ENCODE results near the gene ATP8B3.
A peak's percentile ranks its signal among the peaks of the same experiment; 100 is the strongest.

ATP8B3 gene

DNA sequence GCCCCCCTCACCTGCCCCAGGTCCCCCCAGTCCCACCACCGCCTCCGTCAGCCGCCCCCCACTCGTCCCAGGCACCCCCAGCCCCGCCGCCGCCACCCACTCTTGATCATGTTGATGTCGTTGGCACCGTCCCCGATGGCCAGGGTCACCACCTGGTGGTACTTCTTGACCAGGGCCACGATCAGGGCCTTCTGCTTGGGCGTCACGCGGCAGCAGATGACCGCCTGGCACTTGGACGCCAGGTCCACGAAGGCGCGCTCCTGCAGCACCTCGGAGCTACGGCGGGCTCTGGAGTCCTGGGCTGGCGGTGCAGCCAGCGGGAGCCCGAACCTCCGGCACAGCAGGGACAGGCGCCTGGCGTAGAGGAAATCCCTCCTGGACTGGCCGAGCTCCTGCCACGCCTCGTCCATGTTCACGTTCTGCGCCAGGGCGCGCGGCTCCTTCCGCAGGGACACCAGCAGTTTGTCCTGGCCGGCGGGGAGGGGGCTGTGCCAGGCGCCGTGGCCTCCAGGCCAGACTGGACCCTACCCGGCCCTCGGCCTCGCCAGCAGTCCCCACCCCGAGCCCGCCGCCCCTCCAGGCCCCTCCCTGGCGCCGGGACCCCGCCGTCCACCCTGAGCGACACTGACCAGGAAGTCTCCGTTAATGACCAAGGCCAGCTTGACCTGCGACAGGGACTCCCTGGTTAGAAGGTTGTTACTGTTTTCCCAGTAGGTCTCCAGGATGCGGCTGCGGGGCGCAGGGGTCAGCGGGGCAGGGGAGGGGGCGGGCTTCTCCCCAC is 22.6 kb downstream of the ATP8B3 start:
- DNase-seq: no peak

DNA sequence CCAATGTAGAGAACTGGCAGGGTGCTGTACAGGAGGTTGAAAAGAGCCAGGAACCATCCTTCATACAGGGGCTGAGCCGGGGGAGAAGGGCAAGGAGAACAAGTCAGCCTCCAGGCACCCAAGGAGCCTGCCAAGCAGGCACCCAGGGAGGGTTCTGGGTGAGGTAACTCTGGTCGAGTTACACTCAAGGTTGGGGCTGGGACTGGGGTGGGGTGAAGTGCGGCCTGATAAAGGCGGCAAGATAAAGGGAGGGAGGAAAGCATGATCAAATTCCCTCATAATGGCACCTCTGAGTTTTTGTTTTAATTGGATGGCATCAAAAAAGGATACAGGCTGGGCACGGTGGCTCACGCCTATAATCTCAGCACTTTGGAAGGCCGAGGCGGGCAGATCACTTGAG is 25.0 kb downstream of the ATP8B3 start:
- DNase-seq: no peak

DNA sequence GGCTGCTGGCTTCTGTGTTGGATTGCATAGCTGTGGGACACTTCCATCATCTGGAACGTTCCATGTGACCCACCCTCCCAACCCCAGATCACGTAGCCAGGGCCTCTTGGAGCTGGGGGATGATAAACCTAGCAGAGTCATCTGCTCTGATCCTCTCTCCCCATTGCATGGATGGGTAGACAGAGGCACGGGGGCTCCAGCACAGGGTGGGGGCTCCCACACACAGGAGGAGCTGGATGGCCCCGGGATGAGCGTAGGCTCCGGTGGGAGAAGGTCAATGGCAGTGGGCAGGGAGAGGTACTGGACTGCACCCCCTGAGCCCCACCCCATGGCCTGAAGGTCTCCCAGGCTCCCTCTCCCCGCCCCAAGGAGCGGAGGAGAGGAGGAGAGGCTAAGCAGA is 25.4 kb downstream of the ATP8B3 start:
- DNase-seq: no peak

DNA sequence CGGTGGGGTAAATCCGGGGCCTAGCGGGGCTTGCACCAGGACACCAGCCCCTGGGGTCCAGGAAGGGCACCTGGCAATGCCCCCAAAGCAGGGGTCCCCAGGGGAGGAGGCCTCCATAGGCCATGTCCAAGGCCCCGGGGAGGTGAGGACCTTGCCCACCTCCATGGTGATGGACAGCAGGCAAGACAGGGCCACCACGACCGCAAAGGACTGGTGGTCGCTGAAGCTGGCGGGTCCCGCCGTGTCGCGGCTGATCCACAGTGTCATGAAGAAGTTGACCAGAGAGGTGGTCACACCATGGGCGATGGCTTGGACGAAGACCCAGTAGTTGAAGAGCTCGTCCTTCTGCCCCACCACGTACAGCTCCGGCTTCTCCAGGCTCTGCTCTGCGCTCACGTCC is 26.8 kb downstream of the ATP8B3 start:
- DNase-seq: no peak

DNA sequence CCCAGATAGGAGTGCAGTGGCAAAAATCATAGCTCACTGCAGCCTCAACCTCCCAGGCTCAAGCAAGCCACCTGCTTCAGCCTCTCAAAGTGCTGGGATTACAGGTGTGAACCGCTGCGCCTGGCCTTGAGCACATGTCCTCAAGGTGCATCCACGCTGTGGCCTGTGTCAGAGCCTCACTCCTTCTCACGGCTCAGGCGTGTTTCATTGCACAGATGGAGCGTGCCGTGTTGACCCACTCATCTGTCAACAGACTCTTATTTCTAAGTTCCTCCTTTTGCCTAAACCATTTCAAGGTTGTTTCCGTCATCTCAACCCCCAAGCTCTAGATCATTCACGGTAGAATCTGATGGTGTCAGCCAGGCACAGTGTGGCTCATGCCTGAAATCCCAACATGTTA is 28.2 kb downstream of the ATP8B3 start:
- no peak for DNase-seq

DNA sequence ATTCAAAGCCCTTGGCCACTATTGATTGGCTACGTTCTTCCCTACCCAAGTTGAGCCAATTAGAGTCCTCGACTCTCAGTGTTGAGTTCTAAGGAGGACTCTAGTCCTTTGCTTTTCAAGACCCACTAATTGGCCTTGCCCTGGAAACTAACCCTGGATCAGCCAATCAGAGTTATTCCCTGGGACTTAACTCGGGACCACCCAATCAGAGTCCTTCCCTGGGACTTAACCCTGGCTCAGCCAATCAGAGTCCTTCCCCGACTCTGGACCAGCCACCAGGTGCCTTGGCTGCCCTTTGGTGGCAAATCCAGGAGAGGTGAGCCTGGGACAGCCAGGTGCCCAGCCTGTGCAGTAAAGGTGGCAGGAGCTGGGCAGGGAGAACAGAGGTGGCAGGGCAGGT is 28.7 kb downstream of the ATP8B3 start:
- no peak for DNase-seq

DNA sequence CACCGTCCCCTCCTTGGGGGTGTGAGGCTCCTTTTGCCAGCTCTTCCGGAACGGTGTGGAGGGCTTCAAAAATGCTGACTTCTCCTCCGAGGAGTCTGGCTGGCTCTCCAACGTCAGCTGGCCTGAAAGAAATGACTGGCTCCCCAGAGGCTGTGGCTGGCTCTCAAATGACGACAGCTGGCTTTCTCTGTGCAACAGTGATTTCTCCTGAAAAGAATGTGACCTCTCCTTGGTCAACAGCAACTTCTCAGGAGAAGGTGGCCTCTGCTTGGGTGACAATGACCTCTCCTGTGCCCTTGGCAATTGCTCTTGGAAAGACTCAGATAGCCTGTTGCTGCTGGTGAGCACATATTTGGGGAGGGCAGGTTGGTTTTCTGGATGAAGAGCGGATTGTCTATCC is 29.6 kb downstream of the ATP8B3 start:
- no peak for DNase-seq

DNA sequence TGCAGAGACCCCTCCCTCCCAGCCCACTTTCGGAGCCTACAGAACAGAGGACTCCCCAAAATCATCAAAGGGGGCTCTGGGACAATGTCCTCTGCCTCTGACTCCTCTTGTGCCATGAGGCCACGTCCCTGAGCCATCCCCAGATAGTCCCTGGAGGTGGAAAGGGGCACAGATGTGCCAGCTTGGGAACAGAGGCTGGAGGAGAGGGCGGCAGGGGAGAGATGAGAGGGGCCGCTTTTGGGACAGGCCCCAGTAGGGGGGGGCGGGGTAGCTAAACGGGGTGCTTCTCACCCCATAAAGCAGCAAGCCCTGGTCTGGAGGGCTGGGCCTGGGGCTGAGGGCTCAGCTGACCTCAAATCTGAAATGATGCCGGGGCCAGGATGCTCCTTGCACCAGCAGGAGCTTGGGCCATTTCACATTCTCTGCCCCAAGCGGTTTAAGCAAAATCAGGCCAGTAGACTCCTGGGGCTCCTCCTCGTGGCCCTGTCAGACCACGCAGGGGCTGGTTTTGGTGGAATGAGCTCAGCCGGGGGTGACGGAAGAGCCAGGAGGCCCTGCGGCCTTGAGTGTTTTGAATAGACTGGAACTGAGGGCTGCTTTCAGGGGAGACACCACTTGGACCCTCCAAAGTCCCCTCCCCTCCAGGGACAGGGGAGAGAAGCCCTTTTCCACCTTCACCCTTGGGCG is 31.7 kb downstream of the ATP8B3 start:
- no peak for DNase-seq

DNA sequence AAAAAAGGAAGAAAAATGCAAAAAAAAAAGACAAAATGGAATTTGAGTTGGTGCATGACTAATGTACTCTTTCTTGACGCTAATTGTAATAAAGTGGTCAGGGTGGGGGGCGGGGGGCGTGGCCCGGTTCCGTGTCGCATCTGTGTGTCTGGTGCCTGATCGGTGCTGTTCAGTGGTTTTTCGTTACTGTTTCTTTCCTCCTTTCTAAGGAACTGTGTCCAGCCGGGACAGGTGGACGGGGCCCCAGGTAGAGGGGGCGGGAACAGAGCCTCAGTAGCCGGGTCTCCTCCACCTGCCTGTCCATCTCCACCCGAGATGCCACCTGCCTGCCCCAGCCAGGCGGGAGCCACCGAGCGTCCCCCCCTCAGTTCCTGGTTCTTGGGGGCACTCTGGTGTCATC is 32.5 kb downstream of the ATP8B3 start:
- no peak for DNase-seq

DNA sequence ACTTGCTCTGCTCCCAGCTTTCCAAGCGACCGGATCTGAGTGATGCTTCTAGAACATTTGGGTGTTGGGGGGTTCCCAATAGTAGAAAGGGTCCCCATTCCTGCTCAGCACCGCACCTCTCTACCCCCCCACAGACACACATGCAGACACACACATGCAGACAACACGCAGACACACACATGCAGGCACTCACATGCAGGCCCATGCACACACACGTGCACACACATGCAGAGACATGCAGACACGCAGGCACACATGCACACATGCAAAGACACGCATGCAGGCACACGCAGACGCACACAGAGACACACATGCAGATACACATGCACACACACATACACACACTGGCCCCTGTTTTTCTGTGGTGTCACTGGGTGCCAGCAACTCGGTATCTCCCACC is 34.9 kb downstream of the ATP8B3 start:
- no peak for DNase-seq

DNA sequence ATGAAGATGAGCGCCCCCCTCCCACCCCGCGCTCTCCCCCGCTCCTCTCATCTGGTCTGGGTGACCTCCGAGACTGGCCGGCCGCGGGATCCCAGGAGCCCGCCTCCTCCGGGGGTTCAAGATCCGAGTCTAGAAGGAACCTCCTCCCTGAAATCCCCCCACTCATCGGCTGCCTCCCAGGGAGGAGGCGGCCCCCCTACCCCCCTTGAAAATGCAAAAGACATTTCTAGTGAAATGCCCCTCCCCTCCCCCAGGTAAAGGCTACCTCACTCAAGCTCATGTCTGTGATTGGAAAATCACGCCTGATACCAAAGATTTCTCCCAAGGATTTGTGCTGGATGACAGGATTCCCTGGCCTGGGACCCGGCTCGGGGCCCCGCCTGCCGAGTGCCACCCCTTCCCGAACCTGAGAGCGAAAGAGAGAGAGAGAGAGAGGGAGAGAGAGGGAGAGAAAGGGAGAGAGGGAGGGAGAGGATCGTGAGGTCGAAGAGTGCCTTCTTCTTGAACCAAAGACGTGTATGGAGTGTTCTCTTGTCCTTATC is 35.4 kb downstream of the ATP8B3 start:
- no peak for DNase-seq

DNA sequence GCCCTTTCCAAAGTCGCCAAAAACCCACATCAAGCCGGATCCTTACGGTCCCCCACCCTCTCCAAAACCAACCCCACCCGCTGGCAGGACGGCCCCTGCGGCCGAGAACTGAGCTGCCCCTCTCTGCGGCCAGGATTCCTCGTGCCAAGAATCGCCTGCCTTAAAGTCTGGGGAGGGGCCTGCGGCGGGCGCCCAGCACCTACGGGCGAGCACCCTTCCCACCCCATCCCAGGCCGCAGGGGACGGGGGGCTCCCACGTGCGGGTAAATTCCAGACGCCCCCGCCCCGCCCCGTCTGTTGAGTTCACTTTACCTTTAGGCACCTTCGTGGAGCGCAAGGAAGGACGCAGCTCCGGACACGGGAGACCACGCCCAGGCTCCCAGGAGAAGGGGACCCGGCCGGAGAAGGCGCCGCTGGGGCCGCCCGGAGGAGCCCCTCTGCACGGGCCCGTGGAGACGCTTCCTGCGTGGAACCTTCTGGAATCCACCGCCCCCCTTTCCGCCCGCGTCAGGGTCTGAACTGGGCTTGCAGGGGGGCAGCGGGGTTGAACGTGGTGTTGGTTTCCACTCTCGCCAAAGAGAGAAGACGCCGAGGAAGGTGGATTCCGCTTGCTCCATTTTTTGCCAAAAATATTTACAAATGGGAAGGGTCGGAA is 36.0 kb downstream of the ATP8B3 start:
- DNase-seq: no peak

DNA sequence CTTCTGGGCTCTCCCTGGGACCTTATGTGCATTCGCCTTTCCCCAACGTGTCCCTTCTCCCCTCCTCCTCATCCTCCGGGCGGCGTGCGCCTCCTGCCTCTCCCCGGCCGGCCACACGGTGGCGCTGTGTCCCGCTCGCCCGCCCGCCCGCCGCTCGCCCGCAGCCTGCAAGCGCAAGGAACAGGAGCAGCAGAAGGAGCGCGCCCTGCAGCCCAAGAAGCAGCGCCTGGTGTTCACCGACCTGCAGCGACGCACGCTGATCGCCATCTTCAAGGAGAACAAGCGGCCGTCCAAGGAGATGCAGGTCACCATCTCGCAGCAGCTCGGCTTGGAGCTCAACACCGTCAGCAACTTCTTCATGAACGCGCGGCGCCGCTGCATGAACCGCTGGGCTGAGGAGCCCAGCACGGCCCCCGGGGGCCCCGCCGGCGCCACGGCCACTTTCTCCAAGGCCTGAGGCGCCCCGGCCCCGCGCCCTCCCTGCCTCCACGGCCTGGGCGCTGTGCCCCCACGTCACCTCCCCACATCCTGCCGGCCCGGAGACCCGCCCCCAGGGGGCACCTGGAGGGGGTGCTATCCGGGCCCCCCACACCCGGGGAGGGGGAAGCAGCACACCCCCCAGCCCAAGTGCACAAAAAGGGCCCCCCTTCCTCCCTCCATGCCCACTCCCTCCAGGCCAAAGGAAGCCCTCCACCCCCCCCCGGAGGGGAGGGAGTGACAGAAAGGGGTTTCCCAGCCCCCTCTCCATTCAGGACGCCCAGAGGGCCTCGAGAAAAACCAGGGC is 36.9 kb downstream of the ATP8B3 start:
- no peak for DNase-seq

DNA sequence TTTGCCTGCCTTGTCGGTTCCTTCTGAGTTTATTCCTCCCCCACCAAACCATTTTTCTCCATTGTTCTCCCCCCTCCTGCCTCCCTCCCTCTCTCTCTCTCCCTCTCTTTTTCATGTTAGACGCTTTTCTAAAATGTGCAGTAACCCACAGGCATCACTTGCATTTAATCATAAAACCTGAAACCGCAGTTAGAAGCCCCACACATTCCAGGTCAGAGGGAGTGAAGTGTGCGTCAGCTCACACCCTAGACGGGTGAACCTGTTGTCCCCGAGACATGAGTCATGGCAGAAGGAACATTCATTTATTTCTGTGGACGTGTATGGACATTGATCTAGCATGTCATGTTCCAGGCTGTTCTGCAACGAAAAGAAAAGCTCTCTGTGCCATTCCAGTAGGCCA is 38.9 kb downstream of the ATP8B3 start:
- DNase-seq: no peak

DNA sequence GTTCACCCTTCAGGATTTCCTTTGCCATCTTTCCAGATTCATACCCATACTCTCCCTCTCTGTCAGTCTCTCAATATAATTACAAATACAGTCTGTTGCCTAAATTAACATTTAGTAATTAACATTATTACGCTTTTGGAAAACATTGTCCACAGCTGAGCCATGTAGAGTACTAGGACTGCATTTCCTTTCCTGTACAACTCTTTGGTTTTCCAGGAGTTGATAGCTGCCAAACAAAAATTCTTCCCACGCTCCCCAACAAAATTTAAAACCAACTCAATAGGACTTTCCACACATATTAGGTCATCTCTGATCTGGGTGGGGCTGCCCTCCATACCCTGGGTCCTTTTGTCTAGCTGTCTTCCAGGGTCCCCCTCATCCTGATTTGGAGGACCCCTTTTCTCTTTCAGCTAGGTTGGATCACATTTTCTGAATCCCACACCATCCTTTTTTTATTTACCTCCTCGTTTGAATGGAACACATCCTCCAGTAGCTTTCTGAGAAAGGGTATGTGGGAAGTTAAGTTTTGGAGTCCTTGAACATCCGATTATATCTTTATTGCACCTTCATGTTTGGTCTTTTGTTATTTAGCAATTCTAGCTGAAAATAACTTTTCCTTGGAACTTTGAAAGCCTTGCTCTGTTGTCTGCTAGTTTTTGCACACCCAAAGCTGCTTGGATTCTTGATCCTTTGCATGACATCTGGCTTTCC is 41.1 kb downstream of the ATP8B3 start:
- DNase-seq: no peak

DNA sequence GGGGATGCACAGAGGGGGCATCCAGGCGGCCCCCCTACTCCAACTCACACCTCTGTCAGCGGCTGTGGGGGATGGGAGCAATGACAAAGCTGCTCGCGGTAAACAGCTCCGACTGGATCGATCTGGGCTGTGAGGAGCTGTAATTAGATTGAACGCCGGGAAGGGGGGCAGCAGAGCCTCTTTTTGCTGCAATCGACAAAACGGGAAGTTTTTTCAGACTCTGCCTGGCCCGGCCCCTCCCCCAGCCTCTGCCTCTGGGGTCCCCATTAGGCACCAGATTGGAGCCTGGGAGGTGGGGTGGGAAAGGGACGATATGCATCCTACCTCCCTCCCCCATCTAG is 42.5 kb downstream of the ATP8B3 start:
- no peak for DNase-seq

DNA sequence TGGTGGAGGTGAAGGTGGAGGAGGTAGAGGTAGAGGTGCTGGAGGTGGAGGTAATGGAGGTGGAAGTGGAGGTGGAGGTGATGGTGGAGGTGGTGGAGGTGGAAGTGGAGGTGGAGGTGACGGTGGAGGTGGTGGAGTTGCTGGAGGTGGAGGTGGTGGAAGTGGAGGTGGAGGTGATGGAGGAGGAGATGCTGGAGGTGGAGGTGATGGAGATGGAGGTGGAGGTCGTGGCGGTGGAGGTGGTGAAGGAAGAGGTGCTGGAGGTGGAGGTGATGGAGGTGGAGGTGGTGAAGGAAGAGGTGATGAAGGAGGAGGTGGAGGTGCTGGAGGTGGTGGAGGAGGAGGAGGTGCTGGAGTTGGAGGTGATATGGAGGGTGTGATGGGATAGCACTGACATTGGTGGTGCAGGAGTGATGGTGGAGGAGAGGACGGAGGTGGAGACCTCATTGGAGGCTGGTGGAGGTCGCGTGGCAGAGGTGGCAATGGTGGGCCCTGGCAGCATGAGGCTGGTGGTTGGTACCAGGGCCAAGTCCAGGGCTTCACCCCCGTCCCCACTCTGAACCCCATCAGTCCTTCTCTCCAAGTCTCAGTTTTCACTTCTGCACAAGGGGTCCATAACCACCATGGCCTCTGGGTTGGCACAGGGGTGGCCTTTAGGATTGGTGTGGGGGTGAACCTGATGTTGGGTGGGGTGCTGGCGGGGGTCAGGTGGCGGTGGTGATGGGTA is 43.0 kb downstream of the ATP8B3 start:
- no peak for DNase-seq

DNA sequence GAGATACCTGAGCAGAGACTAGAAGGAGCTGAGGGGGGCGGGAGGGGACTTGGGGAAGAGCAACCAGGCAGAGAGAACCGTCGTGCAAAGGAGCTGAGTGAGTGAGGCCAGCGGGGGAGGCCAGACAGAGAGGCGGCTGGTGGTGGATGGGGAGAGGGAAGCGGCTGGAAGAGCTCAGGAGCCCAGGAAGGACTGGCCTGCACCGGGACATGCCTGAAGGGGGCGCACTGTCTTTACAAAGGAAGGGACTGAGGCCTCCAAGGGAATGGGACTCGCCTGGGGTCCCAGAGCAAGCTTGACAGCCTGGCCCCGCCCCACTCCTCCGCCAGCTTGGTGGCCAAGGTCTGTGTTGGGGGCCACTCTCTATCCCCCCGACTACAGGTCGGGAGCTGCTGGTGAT is 43.8 kb downstream of the ATP8B3 start:
- DNase-seq: no peak

DNA sequence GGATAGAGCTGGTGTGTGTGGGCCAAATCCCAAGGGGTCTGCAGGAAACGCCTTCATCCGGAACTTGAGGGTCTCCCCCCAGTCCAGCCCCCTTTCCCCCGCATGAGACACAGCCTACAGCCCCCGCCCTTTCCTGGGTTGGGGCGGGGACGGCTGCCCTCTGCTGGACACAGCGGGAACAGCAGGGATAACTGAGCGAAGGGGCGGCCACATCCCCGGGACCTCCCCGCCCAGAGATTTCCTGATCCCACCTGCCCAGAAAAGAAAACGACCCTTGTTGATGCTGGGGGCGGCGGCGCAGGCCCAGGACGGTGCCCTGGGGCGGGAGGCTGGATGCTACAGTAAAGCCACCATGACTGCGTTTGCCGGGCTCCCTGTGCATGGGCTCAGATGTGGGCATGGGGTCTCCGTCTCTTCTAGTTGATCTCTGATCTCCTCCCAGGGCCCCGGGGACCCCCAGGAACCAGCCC is 44.6 kb downstream of the ATP8B3 start:
- DNase-seq: peak; percentile 60

DNA sequence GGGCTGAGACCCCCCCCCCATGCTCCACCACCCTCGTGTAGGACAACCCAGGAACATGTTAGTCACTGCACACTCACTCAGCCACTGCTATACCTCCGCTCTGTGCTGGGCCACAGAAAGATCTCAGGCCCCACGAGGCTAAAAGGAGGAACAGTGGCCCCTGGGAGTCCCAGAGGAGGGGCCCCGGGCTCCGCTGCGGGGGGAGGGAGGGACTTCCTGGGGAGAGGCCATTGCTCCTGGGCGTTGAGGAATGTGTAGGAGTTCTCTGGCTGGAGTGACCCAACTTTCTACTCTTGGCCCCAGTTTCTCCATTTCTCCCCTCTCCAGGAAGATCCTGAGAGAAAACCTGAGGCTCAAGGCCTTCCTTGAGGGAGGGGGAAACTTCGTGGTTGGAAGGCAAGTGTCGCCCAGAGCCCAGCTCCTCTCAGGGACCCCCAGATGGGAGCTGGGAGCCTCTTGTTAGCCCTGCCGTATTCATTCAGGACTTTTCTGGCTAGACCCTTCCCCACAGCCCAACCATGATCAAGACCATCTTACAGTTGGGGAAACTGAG is 45.2 kb downstream of the ATP8B3 start:
- DNase-seq: no peak

All from activated T-cell treated with anti-CD3 and anti-CD28 coated beads for 4 hours (primary cell).